Right kidney (tissue), 1 donor: ENCODE measurements around the gene ARL15.

ENCODE experiments used
- DNase-seq: peaks from one replicate; pipeline ENCODE4 v3.0.0-alpha.2; 2016

ARL15 gene

GRCh38 chr5:54030981-54031380 lies 279.4 kb downstream of the ARL15 start:
- no peak for DNase-seq

- no peak for DNase-seq
Observed at GRCh38 chr5:54024466-54024865, 285.9 kb downstream of the ARL15 start.

GRCh38 chr5:54022223-54022622 lies 288.1 kb downstream of the ARL15 start:
- DNase-seq: no peak

- DNase-seq: no peak
Observed at GRCh38 chr5:54021431-54022164, 288.8 kb downstream of the ARL15 start.

- no peak for DNase-seq
Observed at GRCh38 chr5:54018438-54018837, 291.9 kb downstream of the ARL15 start.

- no peak for DNase-seq
Observed at GRCh38 chr5:54017580-54017979, 292.8 kb downstream of the ARL15 start.

GRCh38 chr5:54013556-54014194 lies 296.7 kb downstream of the ARL15 start:
- DNase-seq: no peak

- DNase-seq: no peak
Observed at GRCh38 chr5:54009828-54010227, 300.5 kb downstream of the ARL15 start.

GRCh38 chr5:54009357-54009756 lies 301.0 kb downstream of the ARL15 start:
- DNase-seq: no peak

- no peak for DNase-seq
Observed at GRCh38 chr5:54007827-54008777, 302.3 kb downstream of the ARL15 start.

- no peak for DNase-seq
Observed at GRCh38 chr5:54004697-54005096, 305.7 kb downstream of the ARL15 start.

GRCh38 chr5:54002779-54003178 lies 307.6 kb downstream of the ARL15 start:
- no peak for DNase-seq

- DNase-seq: no peak
Observed at GRCh38 chr5:54001976-54002775, 308.2 kb downstream of the ARL15 start.

GRCh38 chr5:54000011-54000410 lies 310.4 kb downstream of the ARL15 start:
- no peak for DNase-seq

GRCh38 chr5:53997736-53998627 lies 312.4 kb downstream of the ARL15 start:
- no peak for DNase-seq

GRCh38 chr5:53996008-53996407 lies 314.4 kb downstream of the ARL15 start:
- DNase-seq: no peak

GRCh38 chr5:53994148-53994547 lies 316.2 kb downstream of the ARL15 start:
- DNase-seq: no peak

- DNase-seq: no peak
Observed at GRCh38 chr5:53991942-53992341, 318.4 kb downstream of the ARL15 start.

GRCh38 chr5:53987101-53987500 lies 323.3 kb downstream of the ARL15 start:
- DNase-seq: no peak

- DNase-seq: no peak
Observed at GRCh38 chr5:53985796-53986195, 324.6 kb downstream of the ARL15 start.

- DNase-seq: no peak
Observed at GRCh38 chr5:53984971-53985370, 325.4 kb downstream of the ARL15 start.
